Breast epithelium (tissue), 4 donors: Measurements from ENCODE around the gene SRGAP3. TPM values are rescaled to one million over a fixed set of nuclear protein-coding genes. Genes with fewer than 3 reads are reported as not detected.

Experiments
- DNase-seq, 2 donors: peaks; one replicate each; pipeline ENCODE4 v3.0.0-alpha.2; 2019; ENCODE audit warnings: low spot score in 2 of 2
- H3K27ac ChIP-seq, 2 donors: fragments of 200-600 bp; sonication (generic) in 1 of 2; one replicate each; pipeline ENCODE4 v1.5.1; 2016 to 2019; ENCODE audit warnings: mild to moderate bottlenecking in 1 of 2
- H3K27me3 ChIP-seq, 2 donors: fragments of 200-600 bp; sonication (generic) in 1 of 2; one replicate each; pipeline versions ENCODE4 v1.5.1 to v1.6.0; 2017 to 2019; ENCODE audit warnings: control low read depth in 1 of 2, mild to moderate bottlenecking in 1 of 2
- H3K36me3 ChIP-seq: fragments of 200-600 bp; one replicate; pipeline ENCODE4 v1.5.1; 2019
- H3K4me1 ChIP-seq, 2 donors: fragments of 200-600 bp; sonication (generic); one replicate each; pipeline ENCODE4 v1.5.1; 2016 to 2019; ENCODE audit warnings: control low read depth in 1 of 2
- H3K4me3 ChIP-seq, 3 donors: fragments of 200-600 bp; sonication (generic); 1 replicate in 2 of 3; 2 replicates in 1 of 3; pipeline ENCODE4 v1.5.1; 2016 to 2019; ENCODE audit warnings: mild to moderate bottlenecking in 3 of 3, moderate library complexity in 2 of 3
- H3K9me3 ChIP-seq, 2 donors: fragments of 200-600 bp; sonication (generic) in 1 of 2; one replicate each; pipeline ENCODE4 v1.5.1; 2016 to 2019; ENCODE audit warnings: control low read depth in 1 of 2
- CTCF ChIP-seq, 3 donors: fragments of 450-650 bp; IDR thresholded peaks; one replicate each; pipeline ENCODE4 v1.5.1; 2016 to 2017; ENCODE audit warnings: antibody characterized with exemption in 3 of 3, mild to moderate bottlenecking in 3 of 3, moderate library complexity in 3 of 3
- POLR2A ChIP-seq: fragments of 450-650 bp; IDR thresholded peaks from one replicate; pipeline ENCODE4 v1.6.1; 2016; ENCODE audit warnings: antibody characterized with exemption, mild to moderate bottlenecking, moderate library complexity
- POLR2AphosphoS5 ChIP-seq, 3 donors: sonication (generic); formaldehyde crosslinking; IDR thresholded peaks; one replicate each; pipeline ENCODE4 v1.6.1; 2017; ENCODE audit warnings: antibody characterized with exemption in 3 of 3
- intact Hi-C: fragments of 100-400 bp; cut with DNase I; formaldehyde crosslinking; loops from one replicate; pipeline ENCODE4 v1.15.1; 2023; ENCODE audit warnings: low total_unique reads
- total RNA-seq, 3 donors: library from RNA; depleted of rRNA; stranded (reverse); fragments of >200 nt; gene quantifications; one replicate each; pipeline ENCODE4 v1.1.0, GENCODE V29; 2016

SRGAP3 gene
- total RNA-seq, 3 donors from 2014 or later: 13.6 to 21.5 (median 19.0) TPM

- DNase-seq: no peak
- no peaks in the 10 kb centered on the region for H3K27me3 ChIP-seq
- no peaks in the 10 kb centered on the region for H3K36me3 ChIP-seq
- intact Hi-C loops: no loop called here
- TF ChIP-seq POLR2AphosphoS5 (IDR thresholded peaks at IDR 0.05) (no peak), CTCF (IDR thresholded peaks at IDR 0.05) (no peak), POLR2A (no peak)
- H3K9me3 ChIP-seq: no peaks in the 10 kb centered on the region
- no peak overlapping the region for H3K27ac ChIP-seq
- no peaks in the 10 kb centered on the region for H3K4me1 ChIP-seq
- no peak overlapping the region for H3K4me3 ChIP-seq
Observed at GRCh38 chr3:9119331-9119730, 130.1 kb downstream of the SRGAP3 start.

GRCh38 chr3:9118222-9118621 lies 131.2 kb downstream of the SRGAP3 start:
- Histone ChIP-seq H3K4me3 (no peak overlapping the region), H3K27ac (no peak overlapping the region), H3K36me3 (no peaks in the 10 kb centered on the region), H3K27me3 (no peaks in the 10 kb centered on the region), H3K9me3 (no peaks in the 10 kb centered on the region), H3K4me1 (no peaks in the 10 kb centered on the region)
- intact Hi-C loops: no loop called here
- no peak for TF ChIP-seq POLR2AphosphoS5 (IDR thresholded peaks at IDR 0.05)
- DNase-seq: no peak

GRCh38 chr3:9117220-9117619 lies 132.2 kb downstream of the SRGAP3 start:
- no peaks in the 10 kb centered on the region for H3K27me3 ChIP-seq
- H3K4me1 ChIP-seq: no peaks in the 10 kb centered on the region
- H3K9me3 ChIP-seq: no peaks in the 10 kb centered on the region
- H3K36me3 ChIP-seq: no peaks in the 10 kb centered on the region
- no peak for TF ChIP-seq POLR2A
- no peak for TF ChIP-seq POLR2AphosphoS5 (IDR thresholded peaks at IDR 0.05)
- TF ChIP-seq CTCF (IDR thresholded peaks at IDR 0.05): no peak
- H3K4me3 ChIP-seq: no peak overlapping the region
- H3K27ac ChIP-seq: no peak overlapping the region
- DNase-seq: no peak
- intact Hi-C loops: no loop called here

- no peaks in the 10 kb centered on the region for H3K36me3 ChIP-seq
- intact Hi-C loops: no loop called here
- H3K9me3 ChIP-seq: no peaks in the 10 kb centered on the region
- H3K27ac ChIP-seq: no peak overlapping the region
- no peak for DNase-seq
- no peaks in the 10 kb centered on the region for H3K4me1 ChIP-seq
- no peaks in the 10 kb centered on the region for H3K27me3 ChIP-seq
- TF ChIP-seq POLR2AphosphoS5 (IDR thresholded peaks at IDR 0.05) (no peak), CTCF (IDR thresholded peaks at IDR 0.05) (no peak), POLR2A (no peak)
- H3K4me3 ChIP-seq: no peak overlapping the region
Observed at GRCh38 chr3:9116336-9116735, 133.1 kb downstream of the SRGAP3 start.

GRCh38 chr3:9115336-9115735 lies 134.1 kb downstream of the SRGAP3 start:
- intact Hi-C loops: no loop called here
- no peaks in the 10 kb centered on the region for H3K9me3 ChIP-seq
- H3K4me1 ChIP-seq: no peaks in the 10 kb centered on the region
- TF ChIP-seq POLR2A (no peak), POLR2AphosphoS5 (IDR thresholded peaks at IDR 0.05) (no peak), CTCF (IDR thresholded peaks at IDR 0.05) (no peak)
- no peaks in the 10 kb centered on the region for H3K36me3 ChIP-seq
- no peaks in the 10 kb centered on the region for H3K27me3 ChIP-seq
- no peak overlapping the region for H3K27ac ChIP-seq
- H3K4me3 ChIP-seq: no peak overlapping the region
- DNase-seq: no peak

- Histone ChIP-seq H3K27me3 (no peaks in the 10 kb centered on the region), H3K36me3 (no peaks in the 10 kb centered on the region), H3K27ac (no peak overlapping the region), H3K4me1 (no peaks in the 10 kb centered on the region), H3K4me3 (no peak overlapping the region), H3K9me3 (no peaks in the 10 kb centered on the region)
- no peak for DNase-seq
- TF ChIP-seq POLR2A (no peak), CTCF (IDR thresholded peaks at IDR 0.05) (no peak), POLR2AphosphoS5 (IDR thresholded peaks at IDR 0.05) (no peak)
- intact Hi-C loops: no loop called here
Observed at GRCh38 chr3:9113040-9113439, 136.4 kb downstream of the SRGAP3 start.
